ENCODE measurements around the gene PRAME.
A peak's percentile ranks its signal among the peaks of the same experiment; 100 is the strongest.

PRAME gene

GRCh38 chr22:22558972-22559603 lies at the start of gene PRAME (continued):
- no peak for TF ChIP-seq ATF2 (tag by site-specific recombination; IDR thresholded peaks at IDR 0.05; ENCODE audit: low read depth)
- no peak for TF ChIP-seq HOXC10 (CRISPR knock-in tag; IDR thresholded peaks at IDR 0.05)
- TF ChIP-seq TSHZ1 (tag by site-specific recombination; IDR thresholded peaks at IDR 0.05; ENCODE audit: borderline replicate concordance): no peak
- no peak for TF ChIP-seq ZNF311 (tag by site-specific recombination; IDR thresholded peaks at IDR 0.05; ENCODE audit: borderline replicate concordance)
- no peak for TF ChIP-seq ZNF701 (tag by site-specific recombination; IDR thresholded peaks at IDR 0.05)
- TF ChIP-seq ZNF37A (tag by site-specific recombination; IDR thresholded peaks at IDR 0.05): no peak
- no peak for TF ChIP-seq ZNF394 (tag by site-specific recombination; IDR thresholded peaks at IDR 0.05; ENCODE audit: borderline replicate concordance)
- 0 out of 2 replicates have a peak, but pooled peaks have one; percentile 17 for TF ChIP-seq KLF17 (tag by site-specific recombination; IDR thresholded peaks at IDR 0.05)
- no peak for TF ChIP-seq OVOL3 (tag by site-specific recombination; IDR thresholded peaks at IDR 0.05)
- TF ChIP-seq HIC1 (tag by site-specific recombination; IDR thresholded peaks at IDR 0.05): no peak
- no peak for TF ChIP-seq ZBTB1 (tag by site-specific recombination; IDR thresholded peaks at IDR 0.05)
- no peak for TF ChIP-seq ZNF10 (tag by site-specific recombination; IDR thresholded peaks at IDR 0.05)
- TF ChIP-seq SCRT1 (tag by site-specific recombination; IDR thresholded peaks at IDR 0.05; ENCODE audit: borderline replicate concordance): peak; percentile 55; the same call in 1 of the 2 replicates
- no peak for TF ChIP-seq ZNF518A (tag by site-specific recombination; conservative IDR thresholded peaks at IDR 0.05; ENCODE audit: low read depth)
- no peak for TF ChIP-seq ZBTB44 (tag by site-specific recombination; IDR thresholded peaks at IDR 0.05)
- TF ChIP-seq ZNF121 (tag by site-specific recombination; IDR thresholded peaks at IDR 0.05): no peak
- TF ChIP-seq ZNF2 (tag by site-specific recombination; IDR thresholded peaks at IDR 0.05): 0 out of 2 replicates have a peak, but pooled peaks have one; percentile 41
- no peak for TF ChIP-seq ZNF416 (tag by site-specific recombination; IDR thresholded peaks at IDR 0.05)
- peak; percentile 44 for TF ChIP-seq PATZ1 (tag by site-specific recombination; IDR thresholded peaks at IDR 0.05)
- TF ChIP-seq ZNF747 (tag by site-specific recombination; IDR thresholded peaks at IDR 0.05): no peak
- no peak for TF ChIP-seq ZNF76 (tag by site-specific recombination; IDR thresholded peaks at IDR 0.05; ENCODE audit: borderline replicate concordance, low read depth)
- no peak for TF ChIP-seq ZNF596 (tag by site-specific recombination; IDR thresholded peaks at IDR 0.05)
